Measurements from ENCODE around the gene SPCS3. TPM values are rescaled to one million over a fixed set of nuclear protein-coding genes. Genes with fewer than 3 reads are reported as not detected.
"Not testable (repeated sequence)": the region's sequence is repeated elsewhere in the genome, so short reads cannot be mapped to it uniquely, and the experiment has no call there.

SPCS3 gene
- total RNA-seq, 1 donor from 2014 or later, result 118 TPM

- Mint-ChIP-seq H3K27ac (ENCODE audit: unreplicated experiment) (peak overlapping the region; percentile 7), H3K36me3 (ENCODE audit: unreplicated experiment) (no peaks in the 10 kb centered on the region), H3K4me1 (ENCODE audit: unreplicated experiment) (peaks cover 40% of the 10 kb centered on the region), H3K4me3 (ENCODE audit: unreplicated experiment) (no peak overlapping the region), H3K27me3 (ENCODE audit: unreplicated experiment) (no peaks in the 10 kb centered on the region), H3K9me3 (ENCODE audit: unreplicated experiment) (no peaks in the 10 kb centered on the region)
- TF ChIP-seq CTCF (IDR thresholded peaks at IDR 0.05), result no peak
- DNase-seq (ENCODE audit: extremely low spot score, unreplicated experiment), result no peak
Observed at GRCh38 chr4:176274441-176274840, 45.3 kb upstream of the SPCS3 start.

DNA sequence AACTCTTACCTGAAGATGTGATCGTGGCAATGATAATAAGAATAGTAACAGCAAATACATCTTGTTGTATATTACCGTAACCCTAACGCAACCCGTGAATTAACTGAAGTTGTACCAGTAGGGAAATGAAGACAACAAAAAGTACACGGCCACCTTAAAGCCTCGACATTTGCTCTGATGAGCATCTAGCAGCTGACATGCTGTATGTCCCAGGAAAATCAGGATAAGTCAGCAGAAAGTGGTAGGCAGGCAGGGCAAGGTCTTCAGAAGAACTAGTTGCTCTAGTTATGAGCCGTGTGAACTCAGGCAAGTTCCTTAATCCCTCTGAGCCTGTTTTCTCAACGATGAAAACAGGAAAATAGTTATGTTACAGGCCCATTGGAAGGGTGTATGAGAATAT lies 43.1 kb upstream of the SPCS3 start:
- H3K4me3 Mint-ChIP-seq (ENCODE audit: unreplicated experiment), result no peak overlapping the region
- TF ChIP-seq CTCF (IDR thresholded peaks at IDR 0.05), result no peak
- no peaks in the 10 kb centered on the region for H3K36me3 Mint-ChIP-seq (ENCODE audit: unreplicated experiment)
- peaks cover 23% of the 10 kb centered on the region for H3K4me1 Mint-ChIP-seq (ENCODE audit: unreplicated experiment)
- no peak for DNase-seq (ENCODE audit: extremely low spot score, unreplicated experiment)
- H3K27ac Mint-ChIP-seq (ENCODE audit: unreplicated experiment), result no peak overlapping the region
- no peaks in the 10 kb centered on the region for H3K27me3 Mint-ChIP-seq (ENCODE audit: unreplicated experiment)
- H3K9me3 Mint-ChIP-seq (ENCODE audit: unreplicated experiment), result no peaks in the 10 kb centered on the region

GRCh38 chr4:176277162-176277904 lies 42.4 kb upstream of the SPCS3 start:
- H3K27ac Mint-ChIP-seq (ENCODE audit: unreplicated experiment), result peak overlapping the region; percentile 39
- H3K4me3 Mint-ChIP-seq (ENCODE audit: unreplicated experiment), result no peak overlapping the region
- peaks cover 20% of the 10 kb centered on the region for H3K4me1 Mint-ChIP-seq (ENCODE audit: unreplicated experiment)
- H3K9me3 Mint-ChIP-seq (ENCODE audit: unreplicated experiment), result no peaks in the 10 kb centered on the region
- no peak for DNase-seq (ENCODE audit: extremely low spot score, unreplicated experiment)
- H3K27me3 Mint-ChIP-seq (ENCODE audit: unreplicated experiment), result no peaks in the 10 kb centered on the region
- no peaks in the 10 kb centered on the region for H3K36me3 Mint-ChIP-seq (ENCODE audit: unreplicated experiment)
- peak; percentile 71 for TF ChIP-seq CTCF (IDR thresholded peaks at IDR 0.05)

- H3K4me1 Mint-ChIP-seq (ENCODE audit: unreplicated experiment); H3K4me3 Mint-ChIP-seq (ENCODE audit: unreplicated experiment); H3K9me3 Mint-ChIP-seq (ENCODE audit: unreplicated experiment): not testable (repeated sequence)
Observed at GRCh38 chr4:176279560-176279959, 40.2 kb upstream of the SPCS3 start.

GRCh38 chr4:176286728-176287127 lies 33.0 kb upstream of the SPCS3 start:
- Mint-ChIP-seq H3K27ac (ENCODE audit: unreplicated experiment) (no peak overlapping the region), H3K27me3 (ENCODE audit: unreplicated experiment) (no peaks in the 10 kb centered on the region), H3K4me3 (ENCODE audit: unreplicated experiment) (no peak overlapping the region), H3K36me3 (ENCODE audit: unreplicated experiment) (no peaks in the 10 kb centered on the region), H3K4me1 (ENCODE audit: unreplicated experiment) (no peaks in the 10 kb centered on the region), H3K9me3 (ENCODE audit: unreplicated experiment) (no peaks in the 10 kb centered on the region)
- no peak for TF ChIP-seq CTCF (IDR thresholded peaks at IDR 0.05)
- no peak for DNase-seq (ENCODE audit: extremely low spot score, unreplicated experiment)

More at GRCh38 chr4:176279560-176279959, 40.2 kb upstream of the SPCS3 start:
- H3K27ac Mint-ChIP-seq (ENCODE audit: unreplicated experiment); H3K36me3 Mint-ChIP-seq (ENCODE audit: unreplicated experiment); H3K27me3 Mint-ChIP-seq (ENCODE audit: unreplicated experiment); DNase-seq (ENCODE audit: extremely low spot score, unreplicated experiment): not testable (repeated sequence)
